Neural progenitor cell (in vitro differentiated cells): ENCODE measurements around the gene OBP2A. TPM values are rescaled to one million over a fixed set of nuclear protein-coding genes. Genes with fewer than 3 reads are reported as not detected.
"Not testable (repeated sequence)": the region's sequence is repeated elsewhere in the genome, so short reads cannot be mapped to it uniquely, and the experiment has no call there.

Experiments used
- DNase-seq: peaks from one replicate; pipeline ENCODE4 v3.0.0-alpha.2; 2016; ENCODE audit warnings: low spot score
- H2AFZ ChIP-seq: fragments of 200-600 bp; sonication (generic); replicated peaks from 2 replicates; pipeline ENCODE4 v1.6.1; 2016; ENCODE audit warnings: antibody characterized with exemption
- H3F3A ChIP-seq: fragments of 200-600 bp; sonication (generic); 2 replicates; pipeline ENCODE4 v1.6.1; 2016; ENCODE audit warnings: antibody characterized with exemption, low read depth
- H3K27ac ChIP-seq: fragments of 200-600 bp; sonication (generic); 2 replicates; pipeline ENCODE4 v1.5.1; 2016; ENCODE audit warnings: mild to moderate bottlenecking
- H3K27me3 ChIP-seq: fragments of 200-600 bp; sonication (generic); 2 replicates; pipeline ENCODE4 v1.6.1; 2016; ENCODE audit warnings: mild to moderate bottlenecking, moderate library complexity
- H3K36me3 ChIP-seq: fragments of 200-600 bp; sonication (generic); 2 replicates; pipeline ENCODE4 v1.5.1; 2016
- H3K4me1 ChIP-seq: fragments of 200-600 bp; sonication (generic); 2 replicates; pipeline ENCODE4 v1.6.1; 2016; ENCODE audit warnings: mixed run types
- H3K4me2 ChIP-seq: fragments of 200-600 bp; sonication (generic); 2 replicates; pipeline ENCODE4 v1.6.1; 2016
- H3K4me3 ChIP-seq: fragments of 200-600 bp; sonication (generic); 2 replicates; pipeline ENCODE4 v1.5.1; 2016
- H3K79me2 ChIP-seq: fragments of 200-600 bp; sonication (generic); 2 replicates; pipeline ENCODE4 v1.6.1; 2016; ENCODE audit warnings: low read depth
- H3K9ac ChIP-seq: fragments of 200-600 bp; sonication (generic); 2 replicates; pipeline ENCODE4 v1.6.1; 2016
- H3K9me3 ChIP-seq: fragments of 200-600 bp; sonication (generic); 2 replicates; pipeline ENCODE4 v1.5.1; 2016; ENCODE audit warnings: low read depth
- H4K20me1 ChIP-seq: fragments of 200-600 bp; sonication (generic); 2 replicates; pipeline ENCODE4 v1.6.1; 2016; ENCODE audit warnings: low read depth
- H3K27ac Mint-ChIP-seq: 3 replicates; pipeline ENCODE4 v1.8.0; 2021; ENCODE audit warnings: mixed read lengths
- H3K27me3 Mint-ChIP-seq: 2 replicates; pipeline ENCODE4 v1.8.0; 2022; ENCODE audit warnings: low read depth, mild to moderate bottlenecking, inconsistent platforms, moderate library complexity, mixed read lengths; ENCODE audit not compliant: insufficient read depth
- H3K36me3 Mint-ChIP-seq: 3 replicates; pipeline ENCODE4 v1.8.0; 2021; ENCODE audit warnings: mixed read lengths
- H3K4me1 Mint-ChIP-seq: 3 replicates; pipeline ENCODE4 v1.8.0; 2021; ENCODE audit warnings: mixed read lengths
- H3K4me3 Mint-ChIP-seq: 3 replicates; pipeline ENCODE4 v1.8.0; 2021; ENCODE audit warnings: mild to moderate bottlenecking, moderate library complexity, mixed read lengths
- H3K9me3 Mint-ChIP-seq: 3 replicates; pipeline ENCODE4 v1.8.0; 2020; ENCODE audit warnings: mixed read lengths
- EZH2 ChIP-seq: fragments of 200-600 bp; sonication (generic); IDR thresholded peaks from 2 replicates; pipeline ENCODE4 v1.6.1; 2017; ENCODE audit warnings: antibody characterized with exemption, mild to moderate bottlenecking, moderate library complexity
- EZH2phosphoT487 ChIP-seq: fragments of 200-600 bp; sonication (generic); IDR thresholded peaks from 2 replicates; pipeline ENCODE4 v1.6.1; 2017; ENCODE audit warnings: antibody characterized with exemption
- total RNA-seq: library from RNA; depleted of rRNA; stranded (reverse); fragments of >200 nt; gene quantifications from 2 replicates; pipeline ENCODE4 v1.2.3, GENCODE V29; 2015; ENCODE audit warnings: low replicate concordance
- TF ChIP-seq, protein P1 (sequence below): fragments of 200-600 bp; sonication (generic); IDR thresholded peaks from 2 replicates; pipeline ENCODE4 v1.5.1; 2017; ENCODE audit warnings: antibody characterized with exemption, mild to moderate bottlenecking

OBP2A gene
- total RNA-seq, 1 donor from 2014 or later, result not detected

DNA sequence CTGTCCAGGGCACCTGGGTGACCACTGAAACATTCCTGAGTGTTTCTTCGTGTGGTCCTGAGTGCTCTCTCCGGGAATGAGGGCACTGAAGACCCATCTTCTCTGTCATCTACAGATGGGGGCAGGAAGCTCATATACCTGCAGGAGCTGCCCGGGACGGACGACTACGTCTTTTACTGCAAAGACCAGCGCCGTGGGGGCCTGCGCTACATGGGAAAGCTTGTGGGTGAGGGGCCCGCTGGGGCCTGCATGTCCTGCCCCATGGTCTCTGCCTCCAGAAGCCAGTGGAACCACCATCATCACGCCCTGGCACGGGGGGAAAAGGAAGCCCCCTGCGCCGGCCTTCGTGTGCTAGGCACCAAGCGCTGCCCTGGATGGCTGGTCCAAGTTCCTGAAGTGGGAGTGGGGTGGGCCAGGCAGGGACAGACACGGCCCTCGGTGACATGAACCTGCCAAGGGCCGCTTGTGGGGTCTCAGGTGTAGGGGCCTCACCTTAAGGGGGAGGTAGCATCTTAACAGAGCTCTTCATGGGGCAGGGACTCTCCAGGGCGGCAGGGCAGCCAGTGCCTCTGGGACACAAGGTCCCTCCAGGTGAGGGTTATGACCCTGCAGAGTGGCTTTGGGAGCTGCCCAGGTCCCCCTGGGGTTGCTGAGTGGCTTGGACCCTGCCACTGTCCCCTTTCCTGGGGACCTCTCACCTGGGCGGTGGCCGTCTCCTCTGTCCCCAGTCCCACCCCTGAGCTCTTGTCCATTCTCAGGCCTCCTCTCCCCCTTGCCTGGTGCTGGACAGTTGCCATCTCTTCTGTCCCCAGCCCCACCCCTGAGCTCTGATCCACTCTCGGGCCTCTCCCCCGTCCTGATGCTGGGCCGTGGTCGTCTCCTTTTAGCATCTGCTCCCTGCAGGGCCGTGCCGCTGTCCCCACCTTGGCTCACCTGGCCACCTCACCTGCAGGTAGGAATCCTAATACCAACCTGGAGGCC is 2.1 kb downstream of the OBP2A start:
- no peaks in the 10 kb centered on the region for H3K4me1 Mint-ChIP-seq
- peaks cover 2% of the 10 kb centered on the region for H3K9me3 Mint-ChIP-seq
- Histone ChIP-seq H3K9ac (no peak overlapping the region), H3K4me3 (no peak overlapping the region), H3F3A (no peaks in the 10 kb centered on the region), H3K4me2 (no peak overlapping the region), H3K9me3 (no peaks in the 10 kb centered on the region), H3K36me3 (no peaks in the 10 kb centered on the region), H4K20me1 (no peaks in the 10 kb centered on the region), H3K27ac (no peak overlapping the region), H2AFZ (no peak overlapping the region), H3K79me2 (no peaks in the 10 kb centered on the region), H3K4me1 (no peaks in the 10 kb centered on the region), H3K27me3 (no peaks in the 10 kb centered on the region)
- no peak for DNase-seq
- no peak overlapping the region for H3K27ac Mint-ChIP-seq
- TF ChIP-seq EZH2 (no peak), EZH2phosphoT487 (no peak)
- TF ChIP-seq, protein P1, sequence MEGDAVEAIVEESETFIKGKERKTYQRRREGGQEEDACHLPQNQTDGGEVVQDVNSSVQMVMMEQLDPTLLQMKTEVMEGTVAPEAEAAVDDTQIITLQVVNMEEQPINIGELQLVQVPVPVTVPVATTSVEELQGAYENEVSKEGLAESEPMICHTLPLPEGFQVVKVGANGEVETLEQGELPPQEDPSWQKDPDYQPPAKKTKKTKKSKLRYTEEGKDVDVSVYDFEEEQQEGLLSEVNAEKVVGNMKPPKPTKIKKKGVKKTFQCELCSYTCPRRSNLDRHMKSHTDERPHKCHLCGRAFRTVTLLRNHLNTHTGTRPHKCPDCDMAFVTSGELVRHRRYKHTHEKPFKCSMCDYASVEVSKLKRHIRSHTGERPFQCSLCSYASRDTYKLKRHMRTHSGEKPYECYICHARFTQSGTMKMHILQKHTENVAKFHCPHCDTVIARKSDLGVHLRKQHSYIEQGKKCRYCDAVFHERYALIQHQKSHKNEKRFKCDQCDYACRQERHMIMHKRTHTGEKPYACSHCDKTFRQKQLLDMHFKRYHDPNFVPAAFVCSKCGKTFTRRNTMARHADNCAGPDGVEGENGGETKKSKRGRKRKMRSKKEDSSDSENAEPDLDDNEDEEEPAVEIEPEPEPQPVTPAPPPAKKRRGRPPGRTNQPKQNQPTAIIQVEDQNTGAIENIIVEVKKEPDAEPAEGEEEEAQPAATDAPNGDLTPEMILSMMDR, result no peak
- no peaks in the 10 kb centered on the region for H3K27me3 Mint-ChIP-seq
- H3K36me3 Mint-ChIP-seq, result no peaks in the 10 kb centered on the region
- H3K4me3 Mint-ChIP-seq, result no peak overlapping the region

DNA sequence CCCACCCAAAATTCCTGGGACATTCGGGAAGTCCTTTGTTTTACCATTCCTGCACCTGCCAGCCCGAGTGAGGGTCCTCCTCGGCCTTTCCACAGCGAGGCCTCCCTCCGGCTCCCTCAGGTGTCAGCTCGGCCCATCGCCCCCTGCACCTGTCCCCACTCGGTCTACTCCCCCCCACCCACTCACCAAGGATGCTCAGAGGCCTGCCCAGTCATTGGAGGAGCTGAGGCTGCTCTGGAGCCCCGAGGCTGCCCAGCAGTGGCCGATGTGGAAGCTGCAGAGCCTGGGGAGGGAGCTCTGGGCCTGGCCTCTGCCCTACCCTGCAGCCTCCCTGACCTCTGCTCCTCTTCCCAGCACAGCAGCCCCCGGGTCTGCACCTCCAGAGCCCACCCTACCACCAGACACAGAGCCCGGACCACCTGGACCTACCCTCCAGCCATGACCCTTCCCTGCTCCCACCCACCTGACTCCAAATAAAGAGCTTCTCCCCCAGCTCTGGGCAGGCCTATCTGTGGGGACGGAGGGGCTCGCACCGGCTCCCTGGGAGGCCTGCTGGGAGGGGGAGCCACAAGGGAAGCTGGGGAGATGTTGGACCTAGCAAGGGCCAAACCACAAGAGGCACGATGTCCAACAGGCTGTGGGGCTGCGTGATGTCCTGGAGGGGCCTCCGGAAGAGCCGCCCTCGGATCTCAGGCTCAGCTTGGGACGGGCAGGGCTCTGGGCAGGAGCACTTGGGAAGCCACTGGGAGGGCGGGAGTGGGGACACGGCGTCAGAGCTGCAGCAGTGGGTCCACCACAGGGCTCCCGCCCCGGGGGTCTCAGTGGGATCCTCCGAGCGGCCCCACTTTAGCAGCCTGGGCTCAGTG is 3.8 kb downstream of the OBP2A start:
- not testable (repeated sequence) for H3K27me3 Mint-ChIP-seq, H3K9me3 Mint-ChIP-seq, DNase-seq

DNA sequence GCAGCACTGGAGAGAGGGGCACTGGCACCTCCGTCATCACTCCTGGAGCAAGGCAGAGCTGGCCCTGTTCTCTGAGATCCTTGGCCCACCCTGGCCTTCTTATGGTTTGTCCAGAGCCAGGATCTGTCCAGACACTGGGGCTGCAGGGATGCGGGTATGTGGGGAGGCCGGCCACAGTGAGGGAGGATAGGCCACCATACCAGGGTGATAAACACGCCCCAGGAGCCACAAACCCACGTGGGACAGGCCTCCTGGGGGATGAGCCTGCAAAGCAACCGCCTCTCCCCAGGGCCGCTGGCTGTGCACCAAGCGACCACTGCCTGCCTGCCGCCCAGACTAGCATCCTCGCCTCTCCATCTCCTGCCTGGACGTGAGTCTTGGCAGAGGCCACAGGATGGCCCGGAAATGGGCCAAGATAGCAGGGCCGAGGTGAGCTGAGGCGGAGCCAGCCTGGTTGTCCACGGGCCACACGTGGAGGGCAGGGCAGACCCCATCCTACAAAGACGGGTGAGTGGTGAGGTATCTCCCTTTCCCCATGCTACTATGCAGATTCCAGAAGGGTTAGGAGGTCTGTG is 4.5 kb downstream of the OBP2A start:
- Mint-ChIP-seq H3K4me1 (peaks cover 2% of the 10 kb centered on the region), H3K9me3 (peaks cover 2% of the 10 kb centered on the region), H3K4me3 (no peak overlapping the region), H3K27me3 (peaks cover 2% of the 10 kb centered on the region), H3K27ac (no peak overlapping the region), H3K36me3 (no peaks in the 10 kb centered on the region)
- no peak for TF ChIP-seq EZH2phosphoT487
- TF ChIP-seq, protein P1, result no peak
- no peak for TF ChIP-seq EZH2
- H3K36me3 ChIP-seq, result no peaks in the 10 kb centered on the region
- no peak overlapping the region for H3K4me2 ChIP-seq
- no peaks in the 10 kb centered on the region for H4K20me1 ChIP-seq
- no peak overlapping the region for H3K27ac ChIP-seq
- H3K9me3 ChIP-seq, result no peaks in the 10 kb centered on the region
- no peak overlapping the region for H2AFZ ChIP-seq
- no peak for DNase-seq
- no peaks in the 10 kb centered on the region for H3F3A ChIP-seq
- H3K9ac ChIP-seq, result no peak overlapping the region
- H3K4me3 ChIP-seq, result no peak overlapping the region
- H3K4me1 ChIP-seq, result no peaks in the 10 kb centered on the region
- no peaks in the 10 kb centered on the region for H3K79me2 ChIP-seq
- no peaks in the 10 kb centered on the region for H3K27me3 ChIP-seq

More for the DNA sequence above, 3.8 kb downstream of the OBP2A start:
- not testable (repeated sequence) for H3K27ac Mint-ChIP-seq, H3K4me1 ChIP-seq, H3K4me1 Mint-ChIP-seq, H3K27ac ChIP-seq, H3K36me3 ChIP-seq, H3K79me2 ChIP-seq, H3K36me3 Mint-ChIP-seq, H3K27me3 ChIP-seq, H3F3A ChIP-seq, H3K4me3 Mint-ChIP-seq, H4K20me1 ChIP-seq, H3K4me3 ChIP-seq, H3K9ac ChIP-seq, H2AFZ ChIP-seq, H3K9me3 ChIP-seq, H3K4me2 ChIP-seq
